GM15510 (cell line): ENCODE measurements around the gene RAB3IL1.

Source experiments
- POLR2A ChIP-seq: IDR thresholded peaks from 3 replicates; pipeline ENCODE4 v1.6.1; 2011; ENCODE audit warnings: borderline replicate concordance; ENCODE audit not compliant: insufficient read length; ENCODE audit errors: extremely low read depth

RAB3IL1 gene

GRCh38 chr11:61955422-61956135, 38.2 kb upstream of the RAB3IL1 start:
- TF ChIP-seq POLR2A, result no peak

GRCh38 chr11:61954851-61955421, 37.6 kb upstream of the RAB3IL1 start:
- TF ChIP-seq POLR2A, result no peak

GRCh38 chr11:61954106-61954850, 36.9 kb upstream of the RAB3IL1 start:
- no peak for TF ChIP-seq POLR2A

- TF ChIP-seq POLR2A, result no peak
Observed at GRCh38 chr11:61952882-61953281, 35.5 kb upstream of the RAB3IL1 start.

- TF ChIP-seq POLR2A, result no peak
Observed at GRCh38 chr11:61951484-61952135, 34.2 kb upstream of the RAB3IL1 start.

GRCh38 chr11:61950035-61950547, 32.7 kb upstream of the RAB3IL1 start, which contains the start of gene BEST1:
Gene BEST1, plus strand, starts transcription at chr11:61950351. Its CDS starts 1,456 bp downstream, at chr11:61951807.
- TF ChIP-seq POLR2A, result no peak

GRCh38 chr11:61949169-61950034, 32.0 kb upstream of the RAB3IL1 start:
- TF ChIP-seq POLR2A, result no peak

GRCh38 chr11:61948505-61948904, 31.1 kb upstream of the RAB3IL1 start:
- TF ChIP-seq POLR2A, result no peak

- TF ChIP-seq POLR2A, result no peak
Observed at GRCh38 chr11:61947486-61948210, 30.3 kb upstream of the RAB3IL1 start.

GRCh38 chr11:61946894-61947293, 29.5 kb upstream of the RAB3IL1 start:
- no peak for TF ChIP-seq POLR2A

- no peak for TF ChIP-seq POLR2A
Observed at GRCh38 chr11:61945191-61945590, 27.8 kb upstream of the RAB3IL1 start.

- no peak for TF ChIP-seq POLR2A
Observed at GRCh38 chr11:61940466-61940865, 23.1 kb upstream of the RAB3IL1 start.

GRCh38 chr11:61935861-61936260, 18.5 kb upstream of the RAB3IL1 start:
- no peak for TF ChIP-seq POLR2A
